ENCODE results near the gene SLC6A6. TPM values are rescaled to one million over a fixed set of nuclear protein-coding genes. Genes with fewer than 3 reads are reported as not detected.

The SLC6A6 gene
- total RNA-seq, 1 experiment from 2014 or later = 10.2 TPM

GRCh38 chr3:14491396-14492190 lies 89.2 kb downstream of the SLC6A6 start:
- in situ Hi-C loops (cut with HindIII; ENCODE audit: low pct_unique_long_range_greater_than_20kb, low sequenced_read_pairs) = no loop called here
- DNase-seq (ENCODE audit: low read depth, low spot score) = no peak

DNA sequence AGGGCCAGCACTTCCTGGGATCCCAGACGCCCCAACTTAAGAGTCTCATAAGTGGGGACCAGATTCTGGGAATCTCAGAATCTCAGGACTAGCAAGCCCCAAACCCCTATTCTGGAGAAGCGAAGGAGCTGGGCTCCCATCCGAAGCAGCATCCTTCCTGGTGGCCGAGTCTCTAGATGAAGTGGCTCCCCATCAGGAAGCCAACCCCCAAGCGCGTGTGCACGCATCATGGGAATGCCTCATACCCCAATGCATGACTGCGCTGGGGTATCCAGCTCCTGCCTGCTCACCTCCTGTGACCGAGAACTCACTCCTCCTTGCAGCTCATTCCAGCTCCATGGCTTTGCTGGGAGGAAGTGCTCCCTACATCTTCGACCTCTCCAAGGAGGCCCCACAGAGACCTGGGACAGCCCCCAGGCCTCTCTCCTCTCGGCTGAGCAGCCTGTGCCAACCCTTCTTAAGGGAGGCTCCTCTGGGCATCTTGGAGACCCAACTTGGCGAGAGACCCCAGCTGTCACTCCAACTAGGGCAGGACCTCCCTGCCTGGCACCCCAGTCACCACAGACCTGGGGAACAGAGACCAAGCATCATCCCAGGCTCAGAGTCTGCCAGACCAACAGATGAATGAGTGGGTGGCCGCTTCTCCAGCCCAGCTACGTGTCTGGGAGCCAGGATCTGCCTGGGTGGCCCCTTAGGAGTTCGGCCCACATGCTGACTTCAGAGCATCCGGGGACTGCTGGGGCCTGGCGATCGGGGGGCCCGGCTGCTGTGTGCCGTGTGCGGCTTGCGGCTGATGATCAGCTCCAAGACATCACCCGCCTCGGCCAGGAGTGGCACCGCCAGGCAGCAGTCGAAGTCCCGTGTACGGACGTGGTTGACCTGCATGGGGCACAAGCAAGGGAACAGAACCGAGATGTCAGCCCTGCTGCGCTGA lies 90.8 kb downstream of the SLC6A6 start:
- in situ Hi-C loops (cut with HindIII; ENCODE audit: low pct_unique_long_range_greater_than_20kb, low sequenced_read_pairs) = no loop called here

GRCh38 chr3:14494279-14494972 lies 92.0 kb downstream of the SLC6A6 start:
- DNase-seq (ENCODE audit: low read depth, low spot score) = no peak
- in situ Hi-C loops (cut with HindIII; ENCODE audit: low pct_unique_long_range_greater_than_20kb, low sequenced_read_pairs) = no loop called here

More for the DNA sequence above, 90.8 kb downstream of the SLC6A6 start:
- no peak for DNase-seq (ENCODE audit: low read depth, low spot score)

GRCh38 chr3:14494973-14495300 lies 92.5 kb downstream of the SLC6A6 start:
- in situ Hi-C loops (cut with HindIII; ENCODE audit: low pct_unique_long_range_greater_than_20kb, low sequenced_read_pairs) = no loop called here
- no peak for DNase-seq (ENCODE audit: low read depth, low spot score)

GRCh38 chr3:14496351-14496750 lies 93.9 kb downstream of the SLC6A6 start:
- in situ Hi-C loops (cut with HindIII; ENCODE audit: low pct_unique_long_range_greater_than_20kb, low sequenced_read_pairs) = no loop called here
- no peak for DNase-seq (ENCODE audit: low read depth, low spot score)

DNA sequence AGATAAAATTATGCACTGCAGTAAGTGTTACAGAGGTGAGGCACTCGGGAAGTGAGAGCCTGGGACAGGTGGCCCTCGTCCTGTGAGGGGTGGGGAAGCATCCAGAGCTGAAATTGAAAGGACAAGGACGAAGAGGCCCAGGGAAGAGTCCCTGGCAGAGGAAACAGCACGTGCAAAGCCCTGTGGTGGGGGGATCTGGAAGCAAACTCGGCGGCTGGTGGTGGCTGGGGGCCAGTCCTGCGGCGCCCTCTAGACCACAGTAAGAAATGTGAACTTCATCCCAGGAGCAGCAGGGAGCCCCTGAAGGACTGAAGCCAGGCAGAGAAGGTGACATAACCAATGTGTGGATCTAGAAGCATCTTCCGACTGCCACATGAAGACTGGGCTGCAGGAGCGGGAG lies 94.9 kb downstream of the SLC6A6 start:
- in situ Hi-C loops (cut with HindIII; ENCODE audit: low pct_unique_long_range_greater_than_20kb, low sequenced_read_pairs) = no loop called here
- DNase-seq (ENCODE audit: low read depth, low spot score) = no peak

DNA sequence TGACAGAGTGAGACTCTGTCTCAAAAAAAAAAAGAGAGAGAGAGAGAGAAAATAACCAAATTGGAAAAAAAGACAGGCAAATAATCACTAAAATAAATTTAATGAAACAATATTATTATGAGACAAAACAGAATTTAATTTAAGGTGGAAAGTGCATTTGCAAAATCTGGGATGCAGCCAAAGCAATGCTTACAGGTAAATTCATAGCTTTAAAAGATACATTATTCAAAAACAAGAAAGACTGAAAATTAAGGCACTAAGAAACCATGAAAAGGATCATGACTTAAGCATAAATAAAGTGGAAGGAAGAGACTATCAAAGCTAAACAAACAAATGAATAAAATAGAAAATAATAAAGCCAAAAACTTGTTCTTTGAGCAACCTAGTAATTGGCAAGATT lies 100.1 kb downstream of the SLC6A6 start:
- in situ Hi-C loops (cut with HindIII; ENCODE audit: low pct_unique_long_range_greater_than_20kb, low sequenced_read_pairs) = no loop called here
- no peak for DNase-seq (ENCODE audit: low read depth, low spot score)

DNA sequence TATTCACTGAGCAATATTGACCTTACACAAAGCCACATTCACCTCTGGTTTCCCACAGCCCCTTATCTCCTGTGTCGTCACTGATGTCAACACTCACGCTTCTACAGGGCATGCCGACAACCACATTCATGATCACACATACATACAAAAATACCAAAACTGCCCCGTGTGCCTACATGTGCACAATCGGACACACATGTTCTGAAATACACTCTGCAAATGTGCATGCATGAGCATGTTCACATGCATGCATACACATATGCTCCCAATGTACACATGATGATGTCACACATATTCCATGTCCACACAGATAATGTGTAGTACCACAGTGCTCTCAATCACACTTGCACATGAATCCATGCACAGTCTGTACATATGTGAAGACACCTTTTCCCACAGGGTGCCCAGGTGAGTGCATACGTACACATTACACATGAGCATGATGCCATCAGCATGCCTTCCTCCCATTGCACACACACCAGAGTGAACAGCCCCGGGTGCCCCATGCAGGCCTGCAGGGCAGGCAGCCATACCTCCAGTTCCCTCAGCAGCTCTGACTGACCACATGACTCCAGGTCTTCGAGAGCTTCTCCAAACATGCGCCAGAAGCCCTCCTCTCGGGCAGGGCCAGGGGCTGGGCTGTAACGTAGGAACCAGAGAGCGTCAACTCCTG lies 100.8 kb downstream of the SLC6A6 start:
- DNase-seq (ENCODE audit: low read depth, low spot score) = no peak
- in situ Hi-C loops (cut with HindIII; ENCODE audit: low pct_unique_long_range_greater_than_20kb, low sequenced_read_pairs) = no loop called here

DNA sequence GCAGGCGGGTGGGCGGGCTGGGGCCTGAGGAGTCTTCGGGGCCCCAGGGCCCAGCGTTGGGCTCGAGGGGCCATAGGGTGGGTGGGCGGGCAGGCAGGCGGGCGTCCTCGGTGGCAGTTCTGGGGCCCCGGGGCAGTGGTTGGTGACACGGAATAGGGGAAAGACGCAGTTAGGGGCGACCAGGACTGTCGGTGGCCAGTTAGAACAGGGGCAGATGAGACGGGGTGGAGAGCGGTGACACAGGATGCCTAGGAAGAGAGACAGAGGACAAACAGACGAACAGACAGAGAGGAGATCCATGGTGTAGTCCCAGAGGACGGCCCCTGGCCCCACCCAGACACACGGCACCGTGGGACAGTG lies 101.3 kb downstream of the SLC6A6 start:
- in situ Hi-C loops (cut with HindIII; ENCODE audit: low pct_unique_long_range_greater_than_20kb, low sequenced_read_pairs) = no loop called here
- DNase-seq (ENCODE audit: low read depth, low spot score) = no peak

GRCh38 chr3:14505001-14505802 lies 102.8 kb downstream of the SLC6A6 start:
- in situ Hi-C loops (cut with HindIII; ENCODE audit: low pct_unique_long_range_greater_than_20kb, low sequenced_read_pairs) = no loop called here

GRCh38 chr3:14505803-14506500 lies 103.5 kb downstream of the SLC6A6 start:
- DNase-seq (ENCODE audit: low read depth, low spot score) = no peak
- in situ Hi-C loops (cut with HindIII; ENCODE audit: low pct_unique_long_range_greater_than_20kb, low sequenced_read_pairs) = no loop called here

More at GRCh38 chr3:14505001-14505802, 102.8 kb downstream of the SLC6A6 start:
- DNase-seq (ENCODE audit: low read depth, low spot score) = no peak

DNA sequence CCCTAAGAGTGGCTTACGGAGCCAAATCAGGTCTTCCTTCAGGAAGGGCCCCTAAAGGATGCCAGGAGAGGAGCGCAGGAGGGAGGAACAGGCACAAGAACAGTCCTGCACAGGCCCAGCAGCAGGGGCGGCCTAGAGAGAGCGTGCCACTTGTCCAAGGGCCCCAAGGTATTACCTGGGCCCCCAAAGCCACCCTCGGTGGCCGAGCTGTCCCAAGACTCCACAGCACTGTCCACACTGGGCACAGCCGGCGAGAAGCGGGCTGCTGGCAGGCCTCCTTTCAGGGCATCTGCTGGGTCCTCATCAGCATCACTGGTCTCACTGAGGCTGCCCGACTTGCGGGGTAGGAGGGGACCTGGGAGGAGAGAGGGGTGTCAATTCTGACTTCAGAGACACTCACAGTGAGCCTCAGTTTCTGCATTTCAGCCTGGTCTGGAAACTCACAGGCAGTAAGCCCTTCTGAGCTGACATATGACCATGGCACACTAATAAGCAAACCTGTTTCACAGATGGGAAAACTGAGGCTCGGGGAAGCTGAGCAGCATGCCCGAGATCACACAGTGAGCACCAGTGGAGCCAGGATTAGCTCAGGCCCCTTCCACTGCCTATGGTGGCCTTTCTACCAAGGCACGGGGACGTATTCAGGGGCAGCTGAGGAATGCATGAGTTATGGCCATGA lies 104.4 kb downstream of the SLC6A6 start:
- DNase-seq (ENCODE audit: low read depth, low spot score) = no peak
- in situ Hi-C loops (cut with HindIII; ENCODE audit: low pct_unique_long_range_greater_than_20kb, low sequenced_read_pairs) = no loop called here

DNA sequence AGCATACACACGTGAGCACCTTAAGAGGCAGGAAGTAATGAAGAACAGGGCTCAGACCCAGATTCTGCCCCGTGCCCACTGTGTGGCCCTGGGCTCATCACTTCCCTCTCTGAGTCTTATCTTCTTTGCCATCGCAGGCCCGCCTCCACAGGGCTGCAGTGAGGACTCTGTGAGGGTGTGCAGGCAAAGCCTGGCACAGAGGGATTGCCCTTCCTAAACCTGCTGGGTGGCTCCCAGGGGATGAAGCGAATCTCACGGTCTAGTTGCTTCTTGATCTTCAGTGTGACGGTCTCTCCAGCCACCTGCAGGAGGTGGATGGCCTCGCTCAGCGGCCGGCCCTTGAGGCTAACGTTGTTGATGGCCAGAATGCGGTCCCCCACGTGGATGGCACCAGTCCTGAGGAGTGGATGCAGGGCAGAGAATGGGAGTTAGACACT lies 104.9 kb downstream of the SLC6A6 start:
- no peak for DNase-seq (ENCODE audit: low read depth, low spot score)
- in situ Hi-C loops (cut with HindIII; ENCODE audit: low pct_unique_long_range_greater_than_20kb, low sequenced_read_pairs) = no loop called here

DNA sequence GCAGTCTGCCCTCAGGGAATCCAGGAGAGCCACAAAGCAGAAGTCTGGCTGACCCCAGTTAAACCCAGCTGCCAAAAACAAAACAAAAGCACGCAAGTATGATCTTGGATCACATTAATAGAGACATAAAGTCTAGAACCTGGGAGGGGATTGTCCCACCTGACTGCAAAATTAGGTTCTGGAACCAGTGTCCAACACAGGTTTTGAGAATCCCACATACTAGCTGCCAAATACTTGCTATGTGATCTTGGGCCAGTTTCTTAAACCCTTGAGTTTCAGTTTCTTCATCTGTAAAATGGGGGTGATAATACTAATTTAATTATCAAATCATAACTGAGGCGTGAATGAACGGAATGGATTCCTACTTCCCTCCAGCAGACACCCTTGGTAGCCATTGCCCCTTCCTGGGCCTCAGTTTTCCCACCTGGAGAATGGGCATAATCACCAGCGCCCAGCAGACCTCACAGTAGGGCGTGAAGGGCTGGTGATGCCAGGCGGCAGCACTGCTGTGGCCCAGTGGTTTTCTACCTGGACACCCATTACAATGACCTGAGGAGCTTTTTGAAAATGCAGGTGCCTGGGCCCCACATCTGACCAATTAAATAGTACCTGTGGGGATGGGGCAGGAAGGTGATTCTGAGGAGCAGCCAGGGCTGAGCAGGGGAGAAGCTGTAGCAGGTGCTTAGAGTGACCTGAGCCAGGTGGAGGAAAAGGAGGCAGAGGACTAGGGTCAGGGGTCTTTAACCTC lies 105.5 kb downstream of the SLC6A6 start:
- in situ Hi-C loops (cut with HindIII; ENCODE audit: low pct_unique_long_range_greater_than_20kb, low sequenced_read_pairs) = no loop called here
- no peak for DNase-seq (ENCODE audit: low read depth, low spot score)

DNA sequence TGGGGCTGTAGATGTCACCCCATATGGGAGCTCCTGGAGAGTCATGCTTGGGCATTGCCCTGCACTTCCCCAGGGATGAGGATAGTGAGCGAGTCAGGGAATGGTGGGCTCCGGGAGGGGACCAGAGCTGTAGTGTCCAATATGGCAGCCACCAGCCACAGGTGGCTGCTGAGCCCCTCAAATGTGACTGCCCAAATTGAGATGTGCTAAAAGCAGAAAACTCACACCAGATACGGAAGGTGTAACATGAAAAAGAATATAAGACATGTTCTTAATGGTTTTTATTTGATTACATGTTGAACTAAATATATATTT lies 106.1 kb downstream of the SLC6A6 start:
- no peak for DNase-seq (ENCODE audit: low read depth, low spot score)
- in situ Hi-C loops (cut with HindIII; ENCODE audit: low pct_unique_long_range_greater_than_20kb, low sequenced_read_pairs) = no loop called here

All from SK-MEL-5 (cell line).